GM12878 (cell line): ENCODE data around the gene OLFML3. TPM values are rescaled to one million over a fixed set of nuclear protein-coding genes. Genes with fewer than 3 reads are reported as not detected.

Source experiments
- ATAC-seq: fragments of 200-7000 bp; cut with Tn5 transposase; 3 replicates; pipeline ENCODE4 v1.9.1; 2020; ENCODE audit warnings: mild to moderate bottlenecking, moderate library complexity
- BruUV-seq: library from RNA; stranded (reverse); fragments of 400-500 nt; replicated peaks from 2 replicates; lab custom pipeline; 2021; lab: Mats Ljungman, UMichigan
- CTCF ChIA-PET: fragments of 300-600 bp; sonication (Branson Sonifier 250); formaldehyde crosslinking; extraction: SDS; loops from one replicate; lab custom pipeline; 2021; ENCODE audit warnings: inconsistent platforms; lab: Yijun Ruan, JAX
- POLR2A ChIA-PET: fragments of 350-600 bp; formaldehyde crosslinking; extraction: SDS; loops from one replicate; lab custom pipeline; 2021; ENCODE audit warnings: inconsistent platforms; lab: Charles Lee
- RAD21 ChIA-PET: fragments of 300-600 bp; sonication (Branson Sonifier 250); formaldehyde crosslinking; loops from one replicate; lab custom pipeline; 2023; ENCODE audit warnings: antibody characterized with exemption; ENCODE audit not compliant: unreplicated experiment; lab: Charles Lee
- SMC1A ChIA-PET: fragments of 300-600 bp; sonication (Branson Sonifier 250); formaldehyde crosslinking; loops from one replicate; lab custom pipeline; 2023; ENCODE audit not compliant: unreplicated experiment, uncharacterized antibody; lab: Charles Lee
- DNase-seq: peaks from one replicate; pipeline ENCODE4 v3.0.0-alpha.2; 2011; ENCODE audit warnings: low read depth, low spot score
- FAIRE-seq: peaks from 3 replicates; lab custom pipeline; 2011; peaks lifted over from hg19 to GRCh38; lab: Jason Lieb, UNC
- H2AFZ ChIP-seq: 2 replicates; pipeline ENCODE4 v1.6.0; 2011; ENCODE audit warnings: low read depth, low read length, control low read depth; ENCODE audit not compliant: control insufficient read depth
- H3K27ac ChIP-seq: 2 replicates; pipeline ENCODE4 v1.5.1; 2011; ENCODE audit warnings: control low read depth; ENCODE audit not compliant: control insufficient read depth, insufficient read depth
- H3K27me3 ChIP-seq, 2 experiments: replicated peaks in 1 of 2; 2 replicates each; pipeline versions ENCODE4 v1.6.0 to v1.6.1; 2011; ENCODE audit warnings: low read length in 1 of 2; ENCODE audit not compliant: control insufficient read depth in 2 of 2, insufficient read depth in 2 of 2
- H3K36me3 ChIP-seq, 2 experiments: 2 replicates each; pipeline ENCODE4 v1.5.1; 2011; ENCODE audit warnings: low read length in 1 of 2; ENCODE audit not compliant: control insufficient read depth in 2 of 2, insufficient read depth in 2 of 2
- H3K4me1 ChIP-seq: 2 replicates; pipeline ENCODE4 v1.6.1; 2011; ENCODE audit warnings: mild to moderate bottlenecking, low read length, moderate library complexity, mixed read lengths; ENCODE audit not compliant: control insufficient read depth, insufficient read depth
- H3K4me2 ChIP-seq: 2 replicates; pipeline ENCODE4 v1.6.0; 2011; ENCODE audit warnings: control low read depth; ENCODE audit not compliant: control insufficient read depth, insufficient read depth
- H3K4me3 ChIP-seq: fragments of 200-600 bp; sonication (generic); 2 replicates; pipeline ENCODE4 v1.5.1; 2016
- H3K79me2 ChIP-seq: 2 replicates; pipeline ENCODE4 v1.6.0; 2011; ENCODE audit warnings: low read length; ENCODE audit not compliant: control insufficient read depth, insufficient read depth
- H3K9ac ChIP-seq: 2 replicates; pipeline ENCODE4 v1.8.0; 2011; ENCODE audit warnings: low read length, control low read depth, mixed read lengths; ENCODE audit not compliant: control insufficient read depth, insufficient read depth
- H3K9me3 ChIP-seq: replicated peaks from 3 replicates; pipeline ENCODE4 v1.5.1; 2011; ENCODE audit warnings: mild to moderate bottlenecking, low read length; ENCODE audit not compliant: control insufficient read depth, insufficient read depth
- H4K20me1 ChIP-seq: 2 replicates; pipeline ENCODE4 v1.6.0; 2011; ENCODE audit not compliant: control insufficient read depth, insufficient read depth
- CBX3 ChIP-seq: fragments of 200-600 bp; sonication (generic); IDR thresholded peaks from 2 replicates; pipeline ENCODE4 v1.6.1; 2016; ENCODE audit warnings: low read depth, borderline replicate concordance
- DPF2 ChIP-seq: fragments of 450-650 bp; IDR thresholded peaks from 2 replicates; pipeline ENCODE4 v1.6.1; 2017; ENCODE audit warnings: mild to moderate bottlenecking
- HCFC1 ChIP-seq: fragments of 150-350 bp; IDR thresholded peaks from 2 replicates; pipeline ENCODE4 v1.6.1; 2014; ENCODE audit warnings: low read length
- KLF5 ChIP-seq: fragments of 450-650 bp; IDR thresholded peaks from 2 replicates; pipeline ENCODE4 v1.6.1; 2014; ENCODE audit warnings: mild to moderate bottlenecking; ENCODE audit not compliant: partially characterized antibody
- MAX ChIP-seq: IDR thresholded peaks from 2 replicates; pipeline ENCODE4 v1.6.1; 2012; ENCODE audit warnings: low read depth, low read length, improper control_type of control experiment
- MTA3 ChIP-seq: IDR thresholded peaks from 2 replicates; pipeline ENCODE4 v1.6.1; 2012; ENCODE audit warnings: low read length, inconsistent platforms, borderline replicate concordance
- NFYB ChIP-seq: IDR thresholded peaks from 2 replicates; pipeline ENCODE4 v1.6.1; 2011; ENCODE audit warnings: low read depth, mild to moderate bottlenecking, low read length, improper control_type of control experiment, moderate library complexity; ENCODE audit not compliant: insufficient read depth
- PML ChIP-seq: IDR thresholded peaks from 2 replicates; pipeline ENCODE4 v1.6.1; 2012; ENCODE audit warnings: low read length, inconsistent platforms
- POLR2AphosphoS5 ChIP-seq: IDR thresholded peaks from 2 replicates; pipeline ENCODE4 v1.6.1; 2011; ENCODE audit warnings: mild to moderate bottlenecking, low read length, inconsistent platforms
- RB1 ChIP-seq: fragments of 450-650 bp; formaldehyde crosslinking; IDR thresholded peaks from 2 replicates; pipeline ENCODE4 v1.6.1; 2017; ENCODE audit warnings: mild to moderate bottlenecking, borderline replicate concordance
- RELA ChIP-seq: fragments of 450-650 bp; IDR thresholded peaks from 2 replicates; pipeline ENCODE4 v1.8.0; 2014; ENCODE audit warnings: borderline replicate concordance; ENCODE audit not compliant: partially characterized antibody
- STAT3 ChIP-seq: IDR thresholded peaks from 2 replicates; pipeline ENCODE4 v1.6.1; 2011; ENCODE audit warnings: low read depth, low read length, improper control_type of control experiment
- TCF3 ChIP-seq: IDR thresholded peaks from 2 replicates; pipeline ENCODE4 v1.6.1; 2012; ENCODE audit warnings: low read depth, mild to moderate bottlenecking, low read length, borderline replicate concordance; ENCODE audit not compliant: insufficient read depth
- TCF7 ChIP-seq: IDR thresholded peaks from 2 replicates; pipeline ENCODE4 v1.6.1; 2014; ENCODE audit warnings: antibody characterized with exemption, borderline replicate concordance
- ZNF24 ChIP-seq: fragments of 450-650 bp; IDR thresholded peaks from 2 replicates; pipeline ENCODE4 v1.6.1; 2017; ENCODE audit warnings: antibody characterized with exemption, mild to moderate bottlenecking
- WGBS: methylation state at CpG from one replicate; pipeline ENCODE4 v1.1.6; 2016; ENCODE audit warnings: low lambda C conversion rate; ENCODE audit not compliant: insufficient replicate concordance, insufficient coverage; ENCODE audit errors: missing lambda C conversion rate; 5-methylcytosine and 5-hydroxymethylcytosine counted together
- in situ Hi-C: fragments of 300-500 bp; cut with MboI; formaldehyde crosslinking; loops from 9 replicates; pipeline ENCODE4 v1.14.3; 2018; ENCODE audit warnings: mixed read lengths
- intact Hi-C: fragments of 100-400 bp; cut with micrococcal nuclease; formaldehyde crosslinking; loops from one replicate; pipeline ENCODE4 v1.14.2; 2022; ENCODE audit not compliant: unreplicated experiment
- polyA plus RNA-seq, 11 experiments: library from polyadenylated mRNA; depleted of rRNA in 4 of 11; unstranded in 6 of 11; stranded (reverse) in 5 of 11; fragments of >200 nt; fragmentation: Nextera tagmentation in 4 of 11; fragmentation: Illumina TruSeq in 1 of 11; extraction: Ambion mirVana in 4 of 11; extraction: Trizol in 1 of 11; gene quantifications; 1 replicate in 1 of 11; 2 replicates in 10 of 11; pipeline versions ENCODE4 v1.2.1 to v1.2.3, GENCODE V29; 2011 to 2016; ENCODE audit warnings: inconsistent platforms in 2 of 11, missing spikeins in 2 of 11, low read depth in 1 of 11
- total RNA-seq, 4 experiments: library from RNA; depleted of rRNA in 3 of 4; stranded (reverse); fragments of >200 nt in 3 of 4; fragmentation: Illumina TruSeq in 1 of 4; extraction: Trizol in 1 of 4; gene quantifications; 2 replicates each; pipeline versions ENCODE4 v1.2.1 to v1.2.3, GENCODE V29; 2013 to 2021

OLFML3 gene
- total and polyA plus RNA-seq, 10 of the 15 experiments (the other 5 are each of a cell fraction or from before 2014, with no cell fraction given) = 0.03 TPM; not detected in 9

- Histone ChIP-seq H3K9me3 (peaks cover 7% of the 10 kb centered on the region), H3K79me2 (peaks cover 55% of the 10 kb centered on the region), H4K20me1 (no peaks in the 10 kb centered on the region; the same call in 1 of the 2 replicates), H3K4me2 (no peak overlapping the region), H3K27ac (no peak overlapping the region), H3K4me3 (no peak overlapping the region), H3K27me3 (no peaks in the 10 kb centered on the region), H3K36me3 (peaks cover 5 to 8% of the 10 kb centered on the region in 2 experiments; a peak in 3 of 4 replicates), H3K4me1 (peaks cover 33% of the 10 kb centered on the region), H2AFZ (no peak overlapping the region), H3K9ac (no peak overlapping the region)
- ChIA-PET POLR2A (interaction anchor here (3.1 to 4.6 kb wide), 2 partner anchors 11 to 15 kb away, joined by 12 to 34 read pairs; partner anchors contain the start of gene HIPK1), CTCF (interaction anchor here (1.3 to 2.4 kb wide), 4 partner anchors 9 to 110 kb away, joined by 3 to 19 read pairs (median 4); no protein-coding TSS in a partner anchor), RAD21 (interaction anchor here (1.9 to 3.3 kb wide), 2 partner anchors 8 to 15 kb away, joined by 9 to 27 read pairs; partner anchors contain the start of gene HIPK1), SMC1A (interaction anchor here (0.5 to 6.4 kb wide), 9 partner anchors 10 to 173 kb away, joined by 3 to 99 read pairs (median 10); partner anchors contain the start of genes AP4B1, DCLRE1B and HIPK1)
- ATAC-seq (no peak), FAIRE-seq (no peak), DNase-seq (no peak)
- TF ChIP-seq NFYB (no peak), MTA3 (no peak)
- WGBS = 92% methylated on average over 1 of the region's 1 CpG
- in situ Hi-C loops = no loop called here
- intact Hi-C loops = no loop called here
- BruUV-seq = no TSS peak
These were observed 33.9 kb upstream of the OLFML3 start for GRCh38 chr1:113945329-113945728.

- ChIA-PET RAD21 (interaction anchor here (0.8 to 3.3 kb wide), 9 partner anchors 9 to 188 kb away, joined by 3 to 27 read pairs (median 4); partner anchors contain the start of gene HIPK1), SMC1A (interaction anchor here (0.6 to 6.4 kb wide), 18 partner anchors 10 to 441 kb away, joined by 3 to 99 read pairs (median 6); partner anchors contain the start of genes AP4B1, DCLRE1B and HIPK1), CTCF (interaction anchor here (1.2 to 2.4 kb wide), 10 partner anchors 9 to 337 kb away, joined by 3 to 19 read pairs (median 4); partner anchors contain the start of gene AP4B1)
- intact Hi-C loops = no loop called here
- H3K4me3 ChIP-seq = no peak overlapping the region
- no peak for FAIRE-seq
- peak; percentile 34 for ATAC-seq
- WGBS = 44% methylated on average over 1 of the region's 1 CpG
- H2AFZ ChIP-seq = no peak overlapping the region
- in situ Hi-C loops = no loop called here
- H4K20me1 ChIP-seq = no peaks in the 10 kb centered on the region; the same call in 1 of the 2 replicates
- H3K9ac ChIP-seq = no peak overlapping the region; the same call in 1 of the 2 replicates
- TF ChIP-seq STAT3 = no peak
- no peak for TF ChIP-seq HCFC1
- TF ChIP-seq TCF7 = no peak
- no peak for TF ChIP-seq CBX3
- TF ChIP-seq RELA = no peak
- TF ChIP-seq ZNF24 = no peak
- no peak for TF ChIP-seq RB1
- no peak for TF ChIP-seq POLR2AphosphoS5
- no peak for TF ChIP-seq DPF2
- no peak for TF ChIP-seq MAX
- no peak for TF ChIP-seq TCF3
- TF ChIP-seq PML = no peak
- TF ChIP-seq KLF5 = no peak
- TF ChIP-seq, all 136 proteins: peak for 0
- Histone ChIP-seq H3K79me2 (peaks cover 53% of the 10 kb centered on the region), H3K36me3 (peaks cover 2 to 5% of the 10 kb centered on the region in 2 experiments; a peak in 3 of 4 replicates), H3K27me3 (no peaks in the 10 kb centered on the region), H3K4me2 (0 out of 2 replicates have a peak overlapping the region, but pooled peaks have one; percentile 9), H3K4me1 (peaks cover 25% of the 10 kb centered on the region), H3K9me3 (peaks cover 7% of the 10 kb centered on the region), H3K27ac (no peak overlapping the region)
- DNase-seq = no peak
- no TSS peak for BruUV-seq
- POLR2A ChIA-PET = interaction anchor here (0.6 to 4.6 kb wide), 6 partner anchors 9 to 213 kb away, joined by 4 to 34 read pairs (median 6); partner anchors contain the start of gene HIPK1
These were observed 33.2 kb upstream of the OLFML3 start for GRCh38 chr1:113946112-113946511.
